ENCODE data around the gene CCNE1. TPM values are rescaled to one million over a fixed set of nuclear protein-coding genes. Genes with fewer than 3 reads are reported as not detected.

Gene CCNE1
- total RNA-seq, 4 donors from 2014 or later, result 2.9 to 7.3 (median 4.5) TPM

- no peak for DNase-seq
- TF ChIP-seq, protein P1, sequence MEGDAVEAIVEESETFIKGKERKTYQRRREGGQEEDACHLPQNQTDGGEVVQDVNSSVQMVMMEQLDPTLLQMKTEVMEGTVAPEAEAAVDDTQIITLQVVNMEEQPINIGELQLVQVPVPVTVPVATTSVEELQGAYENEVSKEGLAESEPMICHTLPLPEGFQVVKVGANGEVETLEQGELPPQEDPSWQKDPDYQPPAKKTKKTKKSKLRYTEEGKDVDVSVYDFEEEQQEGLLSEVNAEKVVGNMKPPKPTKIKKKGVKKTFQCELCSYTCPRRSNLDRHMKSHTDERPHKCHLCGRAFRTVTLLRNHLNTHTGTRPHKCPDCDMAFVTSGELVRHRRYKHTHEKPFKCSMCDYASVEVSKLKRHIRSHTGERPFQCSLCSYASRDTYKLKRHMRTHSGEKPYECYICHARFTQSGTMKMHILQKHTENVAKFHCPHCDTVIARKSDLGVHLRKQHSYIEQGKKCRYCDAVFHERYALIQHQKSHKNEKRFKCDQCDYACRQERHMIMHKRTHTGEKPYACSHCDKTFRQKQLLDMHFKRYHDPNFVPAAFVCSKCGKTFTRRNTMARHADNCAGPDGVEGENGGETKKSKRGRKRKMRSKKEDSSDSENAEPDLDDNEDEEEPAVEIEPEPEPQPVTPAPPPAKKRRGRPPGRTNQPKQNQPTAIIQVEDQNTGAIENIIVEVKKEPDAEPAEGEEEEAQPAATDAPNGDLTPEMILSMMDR (IDR thresholded peaks at IDR 0.05 in 4 of 5, conservative IDR thresholded peaks at IDR 0.05 in 1 of 5), result no peak
- no peak for ATAC-seq
- intact Hi-C loops (cut with DNase I; ENCODE audit: low total_unique reads), result no loop called here
- no peak overlapping the region for H3K4me3 ChIP-seq
- peaks cover 0 to 3% (median 0%) of the 10 kb centered on the region in 3 donors for H3K27me3 ChIP-seq
- no peak overlapping the region for H3K27ac ChIP-seq
- no peaks in the 10 kb centered on the region for H3K4me1 ChIP-seq
- in situ Hi-C loops (cut with MboI; ENCODE audit: low sequenced_read_pairs in 4 of 4), result no loop called here
- no peaks in the 10 kb centered on the region for H3K36me3 ChIP-seq
- no peaks in the 10 kb centered on the region for H3K9me3 ChIP-seq
Measured at GRCh38 chr19:29784598-29785223, 27.1 kb upstream of the CCNE1 start.

DNA sequence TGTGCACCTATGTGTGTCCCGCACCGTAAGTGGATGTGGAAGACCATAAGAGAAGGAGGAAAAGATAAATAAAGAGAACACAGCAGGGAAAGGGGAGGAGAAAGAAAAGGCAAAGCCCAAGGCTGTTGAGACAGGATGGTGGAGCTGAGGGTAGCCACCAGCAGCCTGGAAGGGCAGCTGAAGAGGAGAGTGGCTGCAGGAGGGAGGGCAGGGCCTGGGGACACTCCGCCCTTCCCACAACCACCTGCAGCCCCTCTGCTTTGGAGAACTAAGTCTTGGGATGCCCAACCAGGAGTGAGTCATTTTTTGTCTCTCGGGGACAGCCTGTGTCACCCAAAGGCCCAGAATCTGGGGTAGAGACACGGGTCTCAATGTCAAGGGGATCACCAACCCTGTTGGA lies 26.4 kb upstream of the CCNE1 start:
- ATAC-seq, result no peak
- Histone ChIP-seq H3K27me3 (no peaks in the 10 kb centered on the region), H3K4me1 (no peaks in the 10 kb centered on the region), H3K36me3 (no peaks in the 10 kb centered on the region), H3K9me3 (no peaks in the 10 kb centered on the region), H3K4me3 (no peak overlapping the region), H3K27ac (no peak overlapping the region)
- intact Hi-C loops (cut with DNase I; ENCODE audit: low total_unique reads), result no loop called here
- in situ Hi-C loops (cut with MboI; ENCODE audit: low sequenced_read_pairs in 4 of 4), result no loop called here
- no peak for DNase-seq
- no peak for TF ChIP-seq POLR2A (IDR thresholded peaks at IDR 0.05)
- TF ChIP-seq, protein P1 (IDR thresholded peaks at IDR 0.05 in 4 of 5, conservative IDR thresholded peaks at IDR 0.05 in 1 of 5), result no peak

DNA sequence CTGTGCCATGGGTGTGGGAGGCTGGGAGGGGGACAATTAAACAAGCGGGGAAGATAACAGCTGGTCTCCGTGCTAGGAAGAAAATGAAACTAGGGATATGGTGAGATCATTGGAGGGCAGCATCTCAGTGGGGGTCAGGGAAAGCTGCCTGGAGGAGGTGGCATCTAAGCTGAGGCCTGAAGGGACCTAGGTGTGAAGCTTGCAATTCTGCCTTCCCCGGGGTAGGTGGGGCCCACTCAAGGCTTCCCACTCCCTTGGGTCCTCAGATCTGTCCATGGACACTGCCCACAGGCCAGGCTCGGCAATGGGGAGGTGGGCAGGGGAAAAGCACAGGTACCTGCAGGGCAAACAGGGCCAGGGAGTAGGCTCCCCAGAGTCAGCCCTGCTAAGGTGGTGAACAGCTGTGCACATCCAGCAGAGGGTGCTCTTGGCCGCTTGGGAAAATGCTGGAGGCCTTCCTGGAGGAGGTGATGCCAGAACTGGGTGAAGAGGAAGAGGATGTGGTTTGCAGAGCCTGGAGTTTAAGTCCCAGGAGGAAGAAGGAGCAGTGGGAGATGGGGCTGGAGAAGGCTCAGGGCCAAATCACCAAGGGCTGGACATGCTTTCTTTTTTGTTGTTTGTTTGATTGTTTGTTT lies 25.7 kb upstream of the CCNE1 start:
- ATAC-seq, result no peak

GRCh38 chr19:29787281-29787680 lies 24.5 kb upstream of the CCNE1 start:
- ATAC-seq (no peak), DNase-seq (no peak)
- in situ Hi-C loops (cut with MboI; ENCODE audit: low sequenced_read_pairs in 4 of 4), result no loop called here

More for the DNA sequence above, 25.7 kb upstream of the CCNE1 start:
- intact Hi-C loops (cut with DNase I; ENCODE audit: low total_unique reads), result no loop called here
- H3K4me3 ChIP-seq, result no peak overlapping the region
- no peaks in the 10 kb centered on the region for H3K36me3 ChIP-seq
- no peak for DNase-seq
- no peak overlapping the region for H3K27ac ChIP-seq
- H3K27me3 ChIP-seq, result no peaks in the 10 kb centered on the region
- in situ Hi-C loops (cut with MboI; ENCODE audit: low sequenced_read_pairs in 4 of 4), result no loop called here
- no peaks in the 10 kb centered on the region for H3K4me1 ChIP-seq
- no peak for TF ChIP-seq POLR2A (IDR thresholded peaks at IDR 0.05)
- TF ChIP-seq, protein P1 (IDR thresholded peaks at IDR 0.05 in 4 of 5, conservative IDR thresholded peaks at IDR 0.05 in 1 of 5), result no peak
- H3K9me3 ChIP-seq, result no peaks in the 10 kb centered on the region

More at GRCh38 chr19:29787281-29787680, 24.5 kb upstream of the CCNE1 start:
- Histone ChIP-seq H3K27ac (no peak overlapping the region), H3K4me3 (no peak overlapping the region), H3K9me3 (no peaks in the 10 kb centered on the region), H3K4me1 (no peaks in the 10 kb centered on the region), H3K36me3 (no peaks in the 10 kb centered on the region), H3K27me3 (no peaks in the 10 kb centered on the region)
- TF ChIP-seq, protein P1 (IDR thresholded peaks at IDR 0.05 in 4 of 5, conservative IDR thresholded peaks at IDR 0.05 in 1 of 5), result no peak
- no peak for TF ChIP-seq POLR2A (IDR thresholded peaks at IDR 0.05)
- intact Hi-C loops (cut with DNase I; ENCODE audit: low total_unique reads), result no loop called here
